ENCODE data around the gene B4GALT7. TPM values are rescaled to one million over a fixed set of nuclear protein-coding genes. Genes with fewer than 3 reads are reported as not detected.
"Not testable (repeated sequence)": the region's sequence is repeated elsewhere in the genome, so short reads cannot be mapped to it uniquely, and the experiment has no call there.

B4GALT7 gene
- total RNA-seq, 1 donor from 2014 or later, result 17.2 TPM

- no peaks in the 10 kb centered on the region for H3K27me3 ChIP-seq (ENCODE audit: low read depth)
- H3K27ac ChIP-seq (replicated peaks), result peak overlapping the region; percentile 83
- intact Hi-C loops (cut with micrococcal nuclease), result no loop called here
- peaks cover 37% of the 10 kb centered on the region for H3K4me1 ChIP-seq
- H3K36me3 ChIP-seq, result peaks cover 17% of the 10 kb centered on the region
- DNase-seq, result no peak
- no peaks in the 10 kb centered on the region for H3K9me3 ChIP-seq (replicated peaks)
- TF ChIP-seq CTCF (IDR thresholded peaks at IDR 0.05; ENCODE audit: borderline replicate concordance), result no peak
- H3K4me3 ChIP-seq, result peak overlapping the region; percentile 92
Measured at GRCh38 chr5:177555228-177555627, 44.7 kb upstream of the B4GALT7 start.

GRCh38 chr5:177555665-177556064 is 44.3 kb upstream of the B4GALT7 start:
- Histone ChIP-seq H3K4me3 (no peak overlapping the region), H3K27me3 (ENCODE audit: low read depth) (no peaks in the 10 kb centered on the region), H3K9me3 (replicated peaks) (no peaks in the 10 kb centered on the region), H3K4me1 (peaks cover 33% of the 10 kb centered on the region), H3K36me3 (peaks cover 15% of the 10 kb centered on the region), H3K27ac (replicated peaks) (peak overlapping the region; percentile 83)
- intact Hi-C loops (cut with micrococcal nuclease), result no loop called here
- DNase-seq, result no peak
- no peak for TF ChIP-seq CTCF (IDR thresholded peaks at IDR 0.05; ENCODE audit: borderline replicate concordance)

GRCh38 chr5:177557041-177557647 is 42.8 kb upstream of the B4GALT7 start:
- no peak for TF ChIP-seq CTCF (IDR thresholded peaks at IDR 0.05; ENCODE audit: borderline replicate concordance)
- intact Hi-C loops (cut with micrococcal nuclease), result no loop called here
- Histone ChIP-seq H3K36me3 (peaks cover 2% of the 10 kb centered on the region), H3K27me3 (ENCODE audit: low read depth) (no peaks in the 10 kb centered on the region), H3K4me3 (no peak overlapping the region), H3K4me1 (peaks cover 27% of the 10 kb centered on the region), H3K27ac (replicated peaks) (no peak overlapping the region), H3K9me3 (replicated peaks) (no peaks in the 10 kb centered on the region)
- no peak for DNase-seq

GRCh38 chr5:177557796-177558195 is 42.1 kb upstream of the B4GALT7 start:
- no peak for DNase-seq
- no peaks in the 10 kb centered on the region for H3K27me3 ChIP-seq (ENCODE audit: low read depth)
- intact Hi-C loops (cut with micrococcal nuclease), result no loop called here
- H3K36me3 ChIP-seq, result no peaks in the 10 kb centered on the region
- peaks cover 21% of the 10 kb centered on the region for H3K4me1 ChIP-seq
- H3K9me3 ChIP-seq (replicated peaks), result no peaks in the 10 kb centered on the region
- no peak overlapping the region for H3K27ac ChIP-seq (replicated peaks)
- no peak for TF ChIP-seq CTCF (IDR thresholded peaks at IDR 0.05; ENCODE audit: borderline replicate concordance)
- H3K4me3 ChIP-seq, result no peak overlapping the region

GRCh38 chr5:177559446-177559941 is 40.4 kb upstream of the B4GALT7 start:
- H3K27me3 ChIP-seq (ENCODE audit: low read depth); H3K4me3 ChIP-seq; DNase-seq; H3K36me3 ChIP-seq; H3K4me1 ChIP-seq; H3K9me3 ChIP-seq (replicated peaks); H3K27ac ChIP-seq (replicated peaks); intact Hi-C loops (cut with micrococcal nuclease): not testable (repeated sequence)

- Histone ChIP-seq H3K4me3 (no peak overlapping the region), H3K27ac (replicated peaks) (no peak overlapping the region), H3K9me3 (replicated peaks) (no peaks in the 10 kb centered on the region), H3K36me3 (no peaks in the 10 kb centered on the region), H3K4me1 (no peaks in the 10 kb centered on the region), H3K27me3 (ENCODE audit: low read depth) (peaks cover 35% of the 10 kb centered on the region)
- DNase-seq, result no peak
- no peak for TF ChIP-seq CTCF (IDR thresholded peaks at IDR 0.05; ENCODE audit: borderline replicate concordance)
- intact Hi-C loops (cut with micrococcal nuclease), result no loop called here
Measured at GRCh38 chr5:177565046-177565445, 34.9 kb upstream of the B4GALT7 start.
